ENCODE measurements around the gene ARL14EP. TPM values are rescaled to one million over a fixed set of nuclear protein-coding genes. Genes with fewer than 3 reads are reported as not detected.

Gene ARL14EP
- total RNA-seq, 2 donors from 2014 or later, result 31.4 to 40.8 TPM

GRCh38 chr11:30364837-30365482 lies 42.1 kb downstream of the ARL14EP start:
- no peak for DNase-seq
- H3K9me3 Mint-ChIP-seq, result peaks cover 0 to 5% of the 10 kb centered on the region in 2 donors
- no peaks in the 10 kb centered on the region for H3K4me1 Mint-ChIP-seq (ENCODE audit: low read depth)
- peaks cover 8% of the 10 kb centered on the region for H3K27me3 Mint-ChIP-seq (ENCODE audit: low read depth)
- no peak for ATAC-seq (replicated peaks in 1 of 2)
- H3K4me3 Mint-ChIP-seq, result no peak overlapping the region
- H3K27ac Mint-ChIP-seq, result no peak overlapping the region
- H3K36me3 Mint-ChIP-seq (ENCODE audit: insufficient read depth in 2 of 2), result peaks cover 0 to 1% of the 10 kb centered on the region in 2 donors

DNA sequence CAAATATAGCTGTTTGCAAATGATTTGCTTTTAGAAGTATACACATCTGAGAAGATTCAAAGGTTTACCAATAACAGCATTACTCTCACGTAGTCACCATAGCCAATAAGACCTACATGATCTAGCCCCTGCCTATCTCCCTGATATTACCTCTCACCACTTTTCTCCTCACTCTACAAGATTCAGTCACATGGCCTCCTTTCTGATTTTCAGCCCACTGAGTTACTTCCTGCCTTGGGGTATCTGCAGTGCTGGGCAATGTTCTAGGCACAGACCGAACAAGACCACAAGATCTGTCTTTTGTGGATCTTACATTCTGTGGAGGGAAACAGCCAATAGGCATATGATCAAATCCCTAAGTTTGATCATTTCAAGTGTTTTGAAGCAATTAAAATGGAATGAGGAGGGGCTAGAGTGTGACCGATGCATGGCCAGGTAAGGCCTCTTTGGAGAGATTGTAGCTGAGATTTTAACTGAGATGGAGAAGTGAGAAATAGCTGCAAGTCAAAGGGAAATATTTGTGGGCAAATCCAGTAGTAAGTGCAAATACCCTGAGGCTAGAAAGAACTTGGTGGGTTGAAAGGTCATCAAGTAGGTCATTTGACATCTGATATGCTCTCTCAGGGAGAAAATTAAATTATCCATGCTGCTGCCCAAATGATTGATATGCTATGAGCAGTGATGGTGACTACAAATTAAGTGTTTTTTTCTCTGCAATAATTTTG lies 43.1 kb downstream of the ARL14EP start:
- DNase-seq (no peak), ATAC-seq (replicated peaks in 1 of 2) (no peak)
- Mint-ChIP-seq H3K36me3 (ENCODE audit: insufficient read depth in 2 of 2) (peaks cover 0 to 1% of the 10 kb centered on the region in 2 donors), H3K4me1 (ENCODE audit: low read depth) (no peaks in the 10 kb centered on the region), H3K27ac (no peak overlapping the region), H3K27me3 (ENCODE audit: low read depth) (peaks cover 8% of the 10 kb centered on the region), H3K4me3 (no peak overlapping the region), H3K9me3 (peaks cover 0 to 5% of the 10 kb centered on the region in 2 donors)

DNA sequence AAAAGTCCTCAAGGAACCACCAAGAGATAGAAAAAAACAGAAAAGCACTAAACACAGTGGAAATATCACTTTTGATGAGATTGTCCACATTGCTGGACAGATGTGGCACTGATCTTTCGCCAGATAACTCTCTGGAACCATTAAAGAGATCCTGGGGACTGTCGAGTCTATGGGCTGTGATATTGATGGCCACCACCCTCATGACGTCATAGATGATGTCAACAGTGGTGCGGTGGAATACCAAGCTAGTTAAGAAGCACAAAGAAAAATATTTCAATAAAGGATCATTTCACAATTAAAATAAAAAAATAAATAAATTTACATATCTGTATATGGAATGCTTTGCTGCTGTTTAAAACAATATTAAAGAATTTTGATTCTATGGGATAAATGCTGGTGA lies 45.5 kb downstream of the ARL14EP start:
- peaks cover 0 to 1% of the 10 kb centered on the region in 2 donors for H3K36me3 Mint-ChIP-seq (ENCODE audit: insufficient read depth in 2 of 2)
- peaks cover 0 to 5% of the 10 kb centered on the region in 2 donors for H3K9me3 Mint-ChIP-seq
- DNase-seq, result no peak
- no peaks in the 10 kb centered on the region for H3K4me1 Mint-ChIP-seq (ENCODE audit: low read depth)
- no peak overlapping the region for H3K4me3 Mint-ChIP-seq
- H3K27ac Mint-ChIP-seq, result no peak overlapping the region
- no peak for ATAC-seq (replicated peaks in 1 of 2)
- peaks cover 24% of the 10 kb centered on the region for H3K27me3 Mint-ChIP-seq (ENCODE audit: low read depth)

DNA sequence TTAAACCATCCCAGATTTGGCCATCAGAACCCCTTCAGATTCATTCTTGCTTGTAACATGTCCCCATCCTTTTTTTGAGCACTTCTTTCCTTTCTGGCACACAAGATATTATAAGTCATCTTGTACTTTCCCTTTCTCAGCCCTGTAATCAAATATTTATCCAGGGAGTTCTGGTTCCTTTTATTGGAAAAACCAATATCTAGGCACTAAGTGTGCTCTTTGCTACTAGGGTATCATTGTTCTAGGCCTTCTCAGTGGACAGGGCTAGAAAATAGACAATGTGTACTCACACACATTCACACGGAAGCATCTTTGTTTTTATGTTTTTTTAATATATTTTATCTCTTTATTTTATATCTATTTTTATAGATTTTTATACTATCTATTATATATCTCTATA lies 47.3 kb downstream of the ARL14EP start:
- no peaks in the 10 kb centered on the region for H3K4me1 Mint-ChIP-seq (ENCODE audit: low read depth)
- H3K36me3 Mint-ChIP-seq (ENCODE audit: insufficient read depth in 2 of 2), result peaks cover 0 to 1% of the 10 kb centered on the region in 2 donors
- H3K4me3 Mint-ChIP-seq, result no peak overlapping the region
- peaks cover 0 to 5% of the 10 kb centered on the region in 2 donors for H3K9me3 Mint-ChIP-seq
- DNase-seq, result no peak
- peaks cover 24% of the 10 kb centered on the region for H3K27me3 Mint-ChIP-seq (ENCODE audit: low read depth)
- no peak overlapping the region for H3K27ac Mint-ChIP-seq
- no peak for ATAC-seq (replicated peaks in 1 of 2)

- Mint-ChIP-seq H3K27ac (no peak overlapping the region), H3K36me3 (ENCODE audit: insufficient read depth in 2 of 2) (no peaks in the 10 kb centered on the region), H3K27me3 (ENCODE audit: low read depth) (peaks cover 9% of the 10 kb centered on the region), H3K9me3 (no peaks in the 10 kb centered on the region), H3K4me1 (ENCODE audit: low read depth) (no peaks in the 10 kb centered on the region), H3K4me3 (no peak overlapping the region)
- ATAC-seq (replicated peaks in 1 of 2) (no peak), DNase-seq (no peak)
Observed at GRCh38 chr11:30377347-30377746, 54.4 kb downstream of the ARL14EP start.

DNA sequence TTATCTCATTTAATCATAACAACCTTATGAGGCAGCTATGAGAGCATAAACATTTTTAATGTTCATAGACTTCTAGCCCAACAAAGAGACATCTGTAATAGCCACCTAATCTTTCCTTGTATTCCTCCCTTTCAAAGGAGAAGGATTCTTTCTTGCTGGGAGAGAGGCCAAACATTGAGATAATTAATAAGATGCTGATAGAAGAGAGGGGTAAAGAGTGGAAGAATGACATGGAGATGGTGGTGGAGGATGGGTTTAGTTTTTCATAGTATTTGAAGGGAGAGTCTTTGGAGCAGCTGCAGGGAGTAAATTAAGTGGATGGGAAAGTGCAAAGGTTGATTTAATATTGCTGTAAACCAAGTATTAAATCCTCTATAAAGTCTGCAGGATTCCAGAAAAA lies 57.9 kb downstream of the ARL14EP start:
- Mint-ChIP-seq H3K27ac (no peak overlapping the region), H3K4me1 (ENCODE audit: low read depth) (no peaks in the 10 kb centered on the region), H3K27me3 (ENCODE audit: low read depth) (peaks cover 5% of the 10 kb centered on the region), H3K9me3 (no peaks in the 10 kb centered on the region), H3K4me3 (no peak overlapping the region), H3K36me3 (ENCODE audit: insufficient read depth in 2 of 2) (no peaks in the 10 kb centered on the region)
- DNase-seq (no peak), ATAC-seq (replicated peaks in 1 of 2) (no peak)

DNA sequence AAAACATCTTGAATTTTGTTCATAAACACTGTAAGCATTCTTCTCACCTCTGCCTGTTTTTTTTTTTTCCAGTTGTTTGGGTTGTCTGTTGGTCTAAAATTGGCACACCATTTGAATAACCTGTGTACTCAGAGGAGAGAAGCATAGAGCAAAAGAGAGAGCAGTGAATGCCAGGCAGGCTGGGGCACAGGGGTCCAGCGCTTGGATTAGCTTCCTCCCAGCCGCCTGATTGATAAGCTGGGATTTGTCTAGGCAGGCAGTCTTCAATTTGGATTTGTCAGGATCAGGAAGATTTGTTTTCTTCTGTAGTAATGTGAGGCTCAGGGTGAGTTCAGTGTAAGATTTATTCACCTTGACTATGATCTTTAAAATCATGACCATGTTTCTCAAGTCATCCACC lies 59.0 kb downstream of the ARL14EP start:
- H3K4me3 Mint-ChIP-seq, result no peak overlapping the region
- no peaks in the 10 kb centered on the region for H3K9me3 Mint-ChIP-seq
- no peak overlapping the region for H3K27ac Mint-ChIP-seq
- no peak for DNase-seq
- H3K27me3 Mint-ChIP-seq (ENCODE audit: low read depth), result peaks cover 5% of the 10 kb centered on the region
- ATAC-seq (replicated peaks in 1 of 2), result no peak
- no peaks in the 10 kb centered on the region for H3K36me3 Mint-ChIP-seq (ENCODE audit: insufficient read depth in 2 of 2)
- H3K4me1 Mint-ChIP-seq (ENCODE audit: low read depth), result no peaks in the 10 kb centered on the region

Other genes with a start within 250 kb of the ARL14EP start
- not detected for gene FSHB, start 92.1 kb upstream of the ARL14EP start, total RNA-seq

Data from activated T-cell treated with anti-CD3 and anti-CD28 coated beads, Interleukin-2, amount 50 U/mL, for 72 hours (primary cell).